Activated naive CD8-positive, alpha-beta T cell treated with anti-CD3 and anti-CD28 coated beads, Interleukin-2, amount 50 U/mL, for 16 hours (primary cell): ENCODE measurements around the gene PSMD4.
"Not testable (repeated sequence)": the region's sequence is repeated elsewhere in the genome, so short reads cannot be mapped to it uniquely, and the experiment has no call there.

ENCODE experiments used
- DNase-seq: peaks from one replicate; pipeline ENCODE4 v3.0.0-alpha.2; 2020; ENCODE audit warnings: low read depth, low spot score

PSMD4 gene

DNA sequence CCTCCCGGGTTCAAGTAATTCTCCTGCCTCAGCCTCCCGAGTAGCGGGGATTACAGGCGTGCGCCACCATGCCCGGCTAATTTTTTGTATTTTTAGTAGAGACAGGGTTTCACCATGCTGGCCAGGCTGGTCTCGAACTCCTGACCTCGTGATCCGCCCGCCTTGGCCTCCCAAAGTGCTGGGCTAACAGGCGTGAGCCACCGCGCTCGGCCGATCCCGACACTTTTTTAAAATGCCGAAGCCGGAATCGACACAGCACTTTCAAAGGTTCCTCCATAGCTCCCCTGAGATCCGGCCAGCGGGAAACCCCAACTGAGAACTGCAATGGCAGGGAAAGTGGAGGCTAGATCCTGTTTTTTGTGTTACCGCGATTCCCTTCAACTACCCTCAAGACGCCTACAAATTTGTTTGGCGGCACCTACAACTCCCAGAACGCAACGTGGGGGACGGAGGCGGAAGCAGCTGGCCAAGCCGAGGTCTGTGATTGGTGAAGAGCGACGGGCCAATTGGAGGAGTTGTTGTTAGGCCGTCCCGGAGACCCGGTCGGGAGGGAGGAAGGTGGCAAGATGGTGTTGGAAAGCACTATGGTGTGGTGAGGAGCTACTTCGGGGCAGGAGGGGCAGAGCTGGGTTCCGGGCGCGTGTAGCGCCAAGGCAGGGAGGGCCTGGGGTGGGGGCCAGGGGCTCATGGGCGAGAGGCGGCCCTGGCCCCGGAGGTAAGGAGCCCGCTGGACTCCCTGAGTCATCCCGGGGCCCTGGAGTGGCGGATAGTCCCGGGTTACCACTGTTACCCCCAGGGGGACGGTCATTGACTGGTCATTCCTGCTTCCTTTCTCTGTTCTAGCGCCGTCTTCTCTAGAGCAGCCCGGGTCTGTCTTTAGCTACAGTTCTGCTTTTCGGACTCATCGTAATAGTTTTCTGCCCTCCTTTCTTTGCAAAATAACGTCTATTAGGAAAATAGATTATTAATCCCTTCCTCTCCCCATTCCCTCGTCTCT is at the start of gene PSMD4:
Gene PSMD4 (plus strand): TSS at position 518 of the 997 bp plus-strand sequence. CDS start 49 bp downstream, at position 567.
- peak; percentile 79 for DNase-seq

DNA sequence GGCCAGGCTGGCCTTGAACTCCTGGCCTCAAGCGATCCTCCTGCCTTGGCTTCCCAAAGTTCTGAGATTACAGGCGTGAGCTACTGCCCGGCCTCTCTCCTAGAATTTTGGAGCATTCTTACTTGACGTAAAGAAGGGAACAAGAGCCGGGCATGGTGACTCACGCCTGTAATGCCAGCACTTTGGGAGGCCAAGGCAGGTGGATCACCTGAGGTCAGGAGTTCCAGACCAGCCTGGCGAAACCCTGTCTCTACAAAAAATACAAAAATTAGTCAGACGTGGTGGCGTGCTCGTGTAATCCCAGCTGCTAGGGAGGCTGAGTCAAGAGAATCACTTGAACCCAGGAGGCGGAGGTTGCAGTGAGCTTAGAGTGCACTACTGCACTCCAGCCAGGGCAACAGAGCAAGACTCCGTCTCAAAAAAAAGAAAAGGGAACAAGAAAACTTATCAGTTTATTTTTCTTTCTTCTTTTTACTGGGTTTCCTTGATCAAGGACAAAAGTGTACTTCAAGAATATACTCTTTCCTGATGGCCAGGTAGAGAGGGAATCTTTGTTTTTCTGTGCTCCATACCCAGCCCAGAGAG is 49.1 kb upstream of the PSMD4 start:
- not testable (repeated sequence) for DNase-seq

DNA sequence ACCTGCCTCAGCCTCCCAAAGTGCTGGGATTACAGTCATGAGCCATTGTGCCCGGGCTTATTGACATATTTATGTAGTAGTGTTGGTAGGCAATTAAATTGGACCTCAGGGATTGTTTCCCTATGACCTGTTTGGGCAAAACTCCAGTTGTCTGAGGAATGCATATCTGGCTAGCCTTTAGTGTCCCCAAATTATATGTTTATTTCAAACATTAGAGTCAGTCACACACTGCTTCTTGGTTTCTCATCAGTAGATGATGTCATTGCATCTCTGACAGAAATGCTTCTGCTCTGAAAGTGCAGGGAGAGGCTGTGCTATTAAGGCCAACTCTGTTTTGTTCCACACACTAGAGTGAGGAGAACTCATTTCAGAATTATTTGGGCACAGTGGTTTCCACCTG is 43.7 kb upstream of the PSMD4 start:
- DNase-seq: no peak

DNA sequence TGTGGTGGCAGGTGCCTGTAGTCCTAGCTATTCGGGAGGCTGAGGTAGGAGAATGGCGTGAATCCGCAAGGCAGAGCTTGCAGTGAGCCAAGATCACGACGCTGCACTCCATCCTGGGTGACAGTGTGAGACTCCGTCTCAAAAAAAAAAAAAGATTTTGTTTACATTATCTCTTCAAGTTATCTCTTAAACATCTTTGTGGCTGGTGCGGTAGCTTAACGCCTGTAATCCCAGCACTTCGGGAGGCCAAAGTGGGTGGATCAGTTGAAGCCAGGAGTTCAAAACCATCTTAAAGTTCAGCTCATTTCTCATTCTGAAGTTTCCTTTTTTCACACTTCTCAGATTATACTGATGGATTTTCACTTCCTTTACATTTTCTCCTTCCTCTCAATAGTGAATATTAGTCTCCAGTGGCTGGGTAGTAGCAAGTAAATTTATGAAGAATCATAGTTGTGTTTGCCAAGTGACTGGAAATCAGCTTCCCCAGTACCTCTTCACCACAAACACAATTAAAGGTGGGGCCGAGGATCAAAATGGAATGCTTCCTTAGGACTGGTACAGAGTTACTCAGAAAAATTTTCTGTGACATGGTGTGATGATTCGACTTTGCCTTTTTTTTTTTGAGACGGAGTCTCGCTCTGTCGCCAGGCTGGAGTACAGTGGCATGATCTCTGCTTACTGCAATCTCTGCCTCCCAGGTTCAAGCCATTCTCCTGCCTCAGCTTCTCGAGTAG is 42.4 kb upstream of the PSMD4 start:
- no peak for DNase-seq

DNA sequence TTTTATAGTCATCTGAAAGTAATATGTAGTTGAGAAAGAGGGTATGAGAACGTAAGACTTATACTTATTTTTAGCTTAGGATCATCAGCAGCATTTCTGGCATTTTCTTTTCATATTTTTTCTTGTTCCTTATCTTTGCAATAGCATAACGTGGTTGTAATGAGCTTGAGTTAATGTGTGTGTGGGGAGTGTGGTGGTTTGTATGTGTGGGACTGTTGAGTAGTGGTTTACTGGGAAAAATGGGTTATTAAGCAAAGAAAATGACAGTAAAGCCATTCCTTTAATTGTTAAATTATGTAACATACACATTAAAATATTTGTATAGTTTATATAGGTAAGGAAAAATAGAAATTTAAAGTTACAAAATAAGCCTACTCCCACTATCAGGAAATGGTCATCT is 41.0 kb upstream of the PSMD4 start:
- no peak for DNase-seq

DNA sequence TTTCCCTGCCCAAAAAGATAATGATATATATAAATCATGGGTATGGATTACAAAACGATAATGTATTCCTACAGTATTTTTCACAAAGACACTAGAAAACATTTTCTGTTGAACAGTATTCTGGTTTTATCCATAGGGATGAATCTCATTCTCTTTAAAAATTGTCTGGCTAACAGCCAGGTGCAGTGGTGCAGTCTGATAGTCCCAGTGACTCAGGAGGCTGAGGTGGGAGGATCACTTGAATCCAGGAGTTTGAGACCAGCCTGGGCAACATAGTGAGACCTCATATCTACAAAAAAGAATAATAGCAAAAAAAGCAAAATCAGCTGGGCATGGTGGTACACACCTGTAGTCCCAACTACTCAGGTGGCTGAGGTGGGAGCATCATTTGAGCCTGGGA is 32.9 kb upstream of the PSMD4 start:
- no peak for DNase-seq

DNA sequence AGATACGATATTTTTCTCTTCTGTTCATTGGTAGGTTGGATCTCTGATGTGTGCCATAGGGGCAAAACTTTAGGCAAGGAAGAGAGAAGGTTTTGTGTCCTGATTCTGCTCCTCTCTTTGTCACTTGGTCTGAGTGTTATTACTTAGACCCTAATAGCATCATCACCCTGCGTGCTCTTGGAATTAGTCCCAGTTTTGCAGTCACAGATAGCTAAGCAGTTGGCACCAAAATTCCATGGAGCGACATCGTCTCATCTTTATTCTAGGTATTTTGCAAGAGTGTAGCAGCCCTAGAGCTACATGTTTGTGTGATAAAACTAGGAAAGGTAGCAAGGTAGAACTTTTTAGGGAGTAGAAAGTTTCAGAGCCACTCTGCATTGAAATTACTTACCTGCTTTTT is 32.4 kb upstream of the PSMD4 start:
- DNase-seq: no peak

DNA sequence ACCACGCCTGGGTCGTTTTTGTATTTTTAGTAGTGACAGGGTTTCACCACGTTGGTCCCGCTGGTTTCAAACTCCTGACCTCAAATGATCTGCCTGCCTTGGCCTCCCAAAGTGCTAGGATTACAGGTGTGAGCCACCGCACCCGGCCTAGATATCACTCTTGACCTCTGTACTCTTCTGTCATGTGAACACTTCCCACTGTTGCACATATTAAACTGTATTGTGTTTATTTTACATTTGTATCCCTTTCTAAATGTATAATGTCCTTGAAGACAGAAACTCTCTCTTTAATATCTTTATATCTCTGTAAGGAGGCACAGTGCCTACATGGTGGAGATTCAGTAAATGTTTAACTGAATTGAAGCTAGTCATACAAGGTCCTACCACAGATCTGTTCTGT is 19.3 kb upstream of the PSMD4 start:
- DNase-seq: no peak

DNA sequence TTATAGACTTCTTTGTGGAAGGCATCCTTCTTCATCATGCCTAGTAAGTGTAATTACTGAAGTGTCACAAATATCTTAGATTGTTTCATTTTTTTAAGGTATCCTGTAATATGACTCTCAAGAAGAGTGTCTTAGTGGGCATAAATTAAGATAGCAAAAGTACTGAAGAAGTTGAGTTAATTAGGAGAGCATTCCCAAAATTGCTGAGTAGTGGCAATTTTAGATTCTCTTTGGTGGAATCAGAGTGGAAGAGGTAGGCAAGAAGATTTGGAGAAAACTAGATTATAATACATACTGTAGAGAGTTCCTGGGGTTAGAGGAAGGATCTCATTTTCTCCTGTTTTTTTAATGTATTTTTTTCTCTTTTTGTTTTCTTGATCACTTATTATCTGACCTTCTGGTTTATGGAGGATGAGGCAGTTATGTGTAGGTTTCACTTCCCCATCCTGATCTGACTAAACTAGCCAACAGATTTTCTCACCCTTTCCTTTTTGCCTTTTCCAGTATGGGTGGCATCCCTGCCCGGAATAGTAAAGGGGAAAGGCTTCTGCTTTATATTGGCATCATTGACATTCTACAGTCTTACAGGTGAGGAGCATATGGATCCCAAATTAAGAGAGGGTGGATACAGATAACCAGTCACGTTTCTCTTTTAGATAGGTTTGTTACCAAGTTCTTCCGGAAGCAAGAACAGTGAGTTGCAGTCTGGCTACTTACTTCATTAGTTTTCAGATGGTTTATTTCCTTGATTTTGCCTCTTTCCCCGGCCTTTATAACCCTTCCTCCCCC is 16.7 kb upstream of the PSMD4 start:
- DNase-seq: no peak

DNA sequence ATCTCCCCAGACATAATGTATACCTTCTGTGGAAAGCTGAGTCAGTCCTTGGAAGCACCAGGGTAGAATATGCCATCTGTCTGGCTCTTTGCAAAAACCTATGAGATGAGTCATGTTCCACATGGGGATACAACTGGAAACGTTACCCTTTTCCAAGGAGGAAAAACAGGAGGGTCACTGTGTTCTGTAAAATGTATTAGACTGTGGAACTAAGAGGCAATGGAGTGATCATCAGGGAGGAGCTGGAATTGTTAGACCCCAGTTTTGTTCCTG is 16.1 kb upstream of the PSMD4 start:
- no peak for DNase-seq

DNA sequence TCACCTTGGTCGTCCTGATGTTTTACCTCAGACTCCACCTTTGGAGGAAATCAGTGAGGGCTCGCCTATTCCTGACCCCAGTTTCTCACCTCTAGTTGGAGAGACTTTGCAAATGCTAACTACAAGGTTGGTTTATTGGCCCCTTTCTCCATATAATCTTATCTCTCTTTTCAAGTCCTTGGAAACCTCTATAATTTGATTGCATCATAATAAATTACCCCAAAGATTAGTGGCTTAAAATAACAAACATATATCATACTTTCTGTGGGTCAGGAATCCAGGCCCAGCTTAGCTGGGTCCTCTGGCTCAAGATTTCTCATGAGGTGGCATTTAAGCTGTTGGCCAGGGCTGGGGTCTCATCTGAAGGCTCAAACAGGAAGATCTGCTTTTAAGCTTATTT is 12.1 kb upstream of the PSMD4 start:
- DNase-seq: no peak

DNA sequence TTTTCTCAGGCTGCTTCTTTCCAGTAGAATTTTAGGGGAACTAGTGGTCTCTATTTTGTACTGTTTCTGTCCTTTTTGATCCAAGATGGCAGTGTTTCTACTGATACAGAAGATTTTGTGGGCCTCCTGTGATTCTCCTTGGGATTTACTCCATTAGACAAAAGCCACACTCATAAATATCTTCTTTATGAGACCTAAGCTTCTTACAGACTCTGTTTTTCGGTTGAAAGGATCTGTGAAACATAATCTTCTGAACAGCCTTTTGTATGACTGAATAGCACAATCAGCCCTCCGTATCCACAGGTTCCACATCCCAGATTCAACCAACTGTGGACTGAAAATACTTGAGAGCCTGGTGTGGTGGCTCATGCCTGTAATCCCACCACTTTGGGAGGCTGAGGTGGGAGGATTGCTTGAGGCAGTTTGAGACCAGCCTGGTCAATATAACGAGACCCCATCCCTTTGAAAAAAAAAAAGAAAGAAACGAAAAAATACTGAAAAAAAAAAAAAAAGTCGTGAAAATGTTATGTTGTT is 10.8 kb upstream of the PSMD4 start:
- no peak for DNase-seq

DNA sequence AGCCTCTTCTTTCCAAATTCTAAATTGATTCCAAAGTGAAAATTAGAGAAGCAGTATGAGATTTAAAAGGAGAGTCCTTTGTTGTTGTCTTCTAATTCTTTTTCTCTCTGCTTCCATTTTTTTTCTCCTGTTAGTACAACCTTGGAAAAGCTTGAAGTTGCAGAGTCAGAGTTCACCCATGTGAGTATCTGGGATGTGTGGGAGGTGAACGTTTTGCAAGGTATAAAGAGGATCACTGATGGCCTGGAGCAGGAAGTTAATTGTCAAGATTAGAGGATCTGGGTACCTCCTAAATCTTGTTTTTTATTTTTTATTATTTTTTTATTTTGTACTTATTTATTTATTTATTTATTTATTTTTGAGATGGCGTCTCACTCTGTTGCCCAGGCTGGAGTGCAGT is 7.7 kb upstream of the PSMD4 start:
- DNase-seq: no peak

DNA sequence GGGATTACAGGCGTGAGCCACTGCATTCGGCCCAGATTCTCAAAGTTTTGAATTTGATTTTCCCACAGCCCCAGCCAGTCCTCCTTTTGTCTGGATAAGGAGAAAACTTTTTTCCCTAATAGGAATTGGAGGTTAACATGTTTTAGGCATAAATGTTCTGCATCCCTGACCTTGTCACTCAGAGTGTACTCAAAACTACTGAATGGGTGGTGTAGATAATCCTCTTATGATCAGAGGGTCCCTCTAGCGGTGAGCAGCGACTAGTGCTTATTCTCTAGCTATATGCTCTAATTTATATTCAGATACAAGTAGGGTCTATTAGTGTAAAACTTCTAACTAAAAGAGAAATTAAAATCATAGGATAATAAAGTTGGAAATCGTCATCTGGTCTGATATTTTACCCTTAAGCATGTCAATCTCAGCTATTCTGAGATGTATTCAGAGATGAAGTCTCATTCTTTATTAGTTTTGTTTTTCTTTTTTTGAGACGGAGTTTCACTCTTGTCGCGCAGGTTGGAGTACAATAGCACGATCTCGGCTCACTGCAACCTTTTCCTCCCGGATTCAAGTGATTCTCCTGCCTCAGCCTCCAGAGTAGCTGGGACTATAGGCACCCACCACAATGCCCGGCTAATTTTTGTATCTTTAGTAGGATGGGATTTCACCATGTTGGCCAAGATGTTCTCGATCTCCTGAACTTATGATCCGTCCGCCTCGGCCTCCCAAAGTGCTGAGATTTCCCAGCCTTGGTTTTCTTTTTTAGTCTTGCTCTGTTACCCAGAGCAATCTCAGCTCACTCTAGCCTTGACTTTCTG is 2.7 kb upstream of the PSMD4 start:
- DNase-seq: peak; percentile 16

DNA sequence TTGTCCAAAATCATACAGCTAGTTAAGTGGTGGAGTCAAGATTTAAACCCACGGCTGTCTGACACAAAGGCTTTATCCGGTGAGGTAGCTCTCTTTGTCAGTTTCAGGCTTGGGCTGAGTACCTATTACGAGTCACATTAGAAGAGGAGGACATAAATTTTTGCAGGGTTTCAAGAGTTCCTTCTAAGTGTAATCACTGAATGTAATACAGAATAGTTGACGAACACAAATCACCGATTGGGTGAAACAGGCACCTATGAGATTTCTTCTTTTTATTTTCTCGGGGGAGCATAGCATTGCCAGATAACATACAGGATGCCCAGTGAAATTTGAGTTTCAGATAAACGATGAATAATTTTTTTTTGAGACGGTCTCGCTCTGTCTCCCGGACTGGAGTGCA is 847 bp downstream of the PSMD4 start:
- DNase-seq: no peak

DNA sequence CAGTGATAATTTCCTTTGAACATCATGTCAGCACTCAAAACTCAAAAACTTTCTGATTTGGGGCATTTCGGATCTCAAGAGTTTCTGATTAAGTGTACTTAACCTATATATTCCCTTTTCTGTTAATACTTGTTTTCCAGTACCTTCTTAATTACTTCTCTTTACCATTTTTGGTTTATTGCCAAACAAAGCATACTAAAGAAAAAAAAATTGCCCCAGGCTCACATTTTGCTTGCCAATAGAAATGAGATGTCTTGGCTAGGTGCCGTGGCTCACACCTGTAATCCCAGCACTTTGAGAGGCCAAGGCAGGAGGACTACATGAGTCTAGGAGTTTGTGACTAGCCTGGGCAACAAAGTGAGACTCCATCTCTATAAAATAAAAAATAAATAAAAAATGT is 4.8 kb downstream of the PSMD4 start:
- no peak for DNase-seq

DNA sequence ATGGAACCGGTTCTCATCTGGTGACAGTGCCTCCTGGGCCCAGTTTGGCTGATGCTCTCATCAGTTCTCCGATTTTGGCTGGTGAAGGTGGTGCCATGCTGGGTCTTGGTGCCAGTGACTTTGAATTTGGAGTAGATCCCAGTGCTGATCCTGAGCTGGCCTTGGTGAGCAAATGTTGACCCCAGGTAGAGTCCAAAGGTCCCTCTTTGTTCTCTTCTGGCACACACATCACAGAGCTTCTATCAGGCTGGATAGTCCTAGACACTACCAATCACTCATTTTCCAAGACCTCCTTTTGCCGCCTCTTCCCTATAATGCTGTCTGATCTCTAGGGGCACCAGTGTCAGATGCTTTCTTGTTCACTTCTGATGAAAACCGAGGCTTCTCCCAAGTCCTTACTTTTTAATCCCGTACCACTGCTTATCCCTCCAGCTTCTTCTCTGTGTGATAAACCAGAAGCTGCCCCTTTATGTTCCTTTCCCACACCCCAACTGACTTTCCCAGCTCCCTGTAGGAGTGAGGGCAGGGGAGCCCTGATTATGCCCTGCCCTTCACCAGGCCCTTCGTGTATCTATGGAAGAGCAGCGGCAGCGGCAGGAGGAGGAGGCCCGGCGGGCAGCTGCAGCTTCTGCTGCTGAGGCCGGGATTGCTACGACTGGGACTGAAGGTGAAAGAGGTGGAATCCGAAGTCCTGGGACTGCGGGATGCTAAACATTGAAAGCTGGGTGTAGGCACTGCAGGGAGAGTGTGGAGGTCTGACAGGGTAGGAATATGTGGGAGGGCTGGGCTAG is 11.1 kb downstream of the PSMD4 start:
- DNase-seq: no peak

DNA sequence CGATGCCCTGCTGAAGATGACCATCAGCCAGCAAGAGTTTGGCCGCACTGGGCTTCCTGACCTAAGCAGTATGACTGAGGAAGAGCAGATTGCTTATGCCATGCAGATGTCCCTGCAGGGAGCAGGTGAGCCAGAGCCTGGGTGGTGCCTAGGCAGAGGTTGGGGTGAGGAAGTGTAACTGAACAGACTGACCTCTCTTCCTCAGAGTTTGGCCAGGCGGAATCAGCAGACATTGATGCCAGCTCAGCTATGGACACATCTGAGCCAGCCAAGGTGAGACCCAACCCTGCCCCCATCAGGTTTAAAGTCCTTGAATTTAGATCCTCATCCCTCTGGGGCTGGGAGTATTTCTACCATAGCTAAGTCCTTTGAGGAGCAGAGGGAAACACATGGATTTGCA is 11.8 kb downstream of the PSMD4 start:
- DNase-seq: no peak

DNA sequence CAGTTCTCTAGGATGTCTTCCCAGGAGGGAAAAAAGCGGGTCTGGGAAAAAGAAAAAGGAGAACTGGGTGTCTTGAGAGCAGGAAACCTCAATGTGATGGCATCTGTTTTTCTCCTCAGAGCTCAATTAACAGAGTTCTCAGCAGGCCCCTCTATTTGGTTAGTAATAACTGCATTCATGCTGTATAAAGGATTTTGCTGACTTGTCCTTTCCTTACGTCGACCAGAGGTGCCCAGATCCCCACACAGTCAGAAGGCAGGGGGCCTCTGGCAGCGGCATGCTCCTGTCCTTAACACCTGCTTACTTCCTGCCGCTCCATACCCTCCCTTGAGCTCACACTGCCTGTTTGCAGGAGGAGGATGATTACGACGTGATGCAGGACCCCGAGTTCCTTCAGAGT is 12.3 kb downstream of the PSMD4 start:
- no peak for DNase-seq

DNA sequence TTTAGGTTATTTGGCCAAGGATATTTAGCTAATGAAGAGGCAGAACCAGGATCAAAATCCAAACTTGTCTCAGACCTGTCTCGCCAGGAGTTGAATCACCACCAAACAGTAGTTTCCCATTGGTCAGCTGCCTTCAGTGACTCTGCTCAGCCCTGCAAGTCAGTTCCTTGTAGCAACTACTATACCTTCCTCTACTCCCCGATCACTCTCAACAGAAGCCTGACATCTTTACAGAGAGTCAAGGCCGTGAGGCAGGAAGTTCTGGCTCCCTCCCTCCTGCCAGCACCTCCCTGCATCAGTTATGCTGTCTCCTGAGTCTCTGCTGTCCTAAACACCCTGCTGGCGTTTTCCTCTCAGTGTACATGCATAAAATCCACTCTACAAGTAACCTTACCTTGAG is 13.2 kb downstream of the PSMD4 start:
- no peak for DNase-seq
